Stomach smooth muscle (tissue), 2 donors: ENCODE results near the gene KLHL8.

ENCODE experiments used
- H3K27ac ChIP-seq: one replicate; pipeline ENCODE4 v1.7.0; 2013; ENCODE audit warnings: mild to moderate bottlenecking, low read length, inconsistent platforms
- H3K27me3 ChIP-seq, 2 donors: one replicate each; pipeline ENCODE4 v1.7.0; 2013; ENCODE audit warnings: low read length in 2 of 2; ENCODE audit not compliant: insufficient read depth in 2 of 2, control insufficient read depth in 1 of 2
- H3K36me3 ChIP-seq, 2 donors: one replicate each; pipeline ENCODE4 v1.7.0; 2013; ENCODE audit warnings: low read length in 2 of 2; ENCODE audit not compliant: control insufficient read depth in 2 of 2, insufficient read depth in 2 of 2
- H3K4me1 ChIP-seq: one replicate; pipeline ENCODE4 v1.7.0; 2013; ENCODE audit warnings: low read length; ENCODE audit not compliant: control insufficient read depth, insufficient read depth
- H3K4me3 ChIP-seq, 2 donors: one replicate each; pipeline ENCODE4 v1.7.0; 2013; ENCODE audit warnings: low read length in 2 of 2
- H3K9ac ChIP-seq, 2 donors: one replicate each; pipeline ENCODE4 v1.7.0; 2013; ENCODE audit warnings: low read length in 2 of 2, mild to moderate bottlenecking in 1 of 2
- H3K9me3 ChIP-seq, 2 donors: one replicate each; pipeline ENCODE4 v1.7.0; 2013; ENCODE audit warnings: low read length in 2 of 2; ENCODE audit not compliant: control insufficient read depth in 2 of 2
- donor health status: healthy.
- donor health status: Pancreatic carcinoma.

The KLHL8 gene

GRCh38 chr4:87179751-87180150 lies 40.7 kb downstream of the KLHL8 start:
- Histone ChIP-seq H3K4me3 (no peak overlapping the region), H3K4me1 (no peaks in the 10 kb centered on the region)

GRCh38 chr4:87174672-87175071 lies 45.7 kb downstream of the KLHL8 start:
- H3K9ac ChIP-seq = no peak overlapping the region
- H3K27me3 ChIP-seq = no peaks in the 10 kb centered on the region
- no peaks in the 10 kb centered on the region for H3K36me3 ChIP-seq
- no peaks in the 10 kb centered on the region for H3K4me1 ChIP-seq
- no peaks in the 10 kb centered on the region for H3K9me3 ChIP-seq
- no peak overlapping the region for H3K27ac ChIP-seq
- no peak overlapping the region for H3K4me3 ChIP-seq

More at GRCh38 chr4:87179751-87180150, 40.7 kb downstream of the KLHL8 start:
- no peaks in the 10 kb centered on the region for H3K27me3 ChIP-seq
- H3K9ac ChIP-seq = no peak overlapping the region
- no peaks in the 10 kb centered on the region for H3K9me3 ChIP-seq
- no peak overlapping the region for H3K27ac ChIP-seq
- H3K36me3 ChIP-seq = no peaks in the 10 kb centered on the region

GRCh38 chr4:87171944-87172343 lies 48.5 kb downstream of the KLHL8 start:
- Histone ChIP-seq H3K4me1 (no peaks in the 10 kb centered on the region), H3K9ac (no peak overlapping the region), H3K27ac (no peak overlapping the region), H3K27me3 (no peaks in the 10 kb centered on the region), H3K4me3 (no peak overlapping the region), H3K9me3 (no peaks in the 10 kb centered on the region), H3K36me3 (peaks cover 0 to 3% of the 10 kb centered on the region in 2 donors)

- Histone ChIP-seq H3K9ac (no peak overlapping the region), H3K9me3 (no peaks in the 10 kb centered on the region), H3K36me3 (peaks cover 3 to 4% of the 10 kb centered on the region in 2 donors), H3K27ac (no peak overlapping the region), H3K4me1 (no peaks in the 10 kb centered on the region), H3K4me3 (no peak overlapping the region), H3K27me3 (no peaks in the 10 kb centered on the region)
Measured at GRCh38 chr4:87166296-87166854, 54.0 kb downstream of the KLHL8 start.

- Histone ChIP-seq H3K36me3 (peaks cover 3 to 4% of the 10 kb centered on the region in 2 donors), H3K4me3 (no peak overlapping the region), H3K9ac (no peak overlapping the region), H3K27ac (no peak overlapping the region), H3K9me3 (no peaks in the 10 kb centered on the region), H3K4me1 (no peaks in the 10 kb centered on the region), H3K27me3 (no peaks in the 10 kb centered on the region)
Measured at GRCh38 chr4:87165892-87166291, 54.5 kb downstream of the KLHL8 start.

GRCh38 chr4:87153078-87153870 lies 67.1 kb downstream of the KLHL8 start:
- no peak overlapping the region for H3K9ac ChIP-seq
- no peak overlapping the region for H3K27ac ChIP-seq
- no peaks in the 10 kb centered on the region for H3K4me1 ChIP-seq
- H3K9me3 ChIP-seq = no peaks in the 10 kb centered on the region
- no peaks in the 10 kb centered on the region for H3K36me3 ChIP-seq
- H3K4me3 ChIP-seq = no peak overlapping the region
- H3K27me3 ChIP-seq = no peaks in the 10 kb centered on the region

- Histone ChIP-seq H3K27me3 (no peaks in the 10 kb centered on the region), H3K4me3 (no peak overlapping the region), H3K27ac (no peak overlapping the region), H3K9me3 (no peaks in the 10 kb centered on the region), H3K36me3 (no peaks in the 10 kb centered on the region), H3K9ac (no peak overlapping the region), H3K4me1 (no peaks in the 10 kb centered on the region)
Measured at GRCh38 chr4:87152310-87153041, 67.9 kb downstream of the KLHL8 start.

- H3K36me3 ChIP-seq = no peaks in the 10 kb centered on the region
- H3K4me3 ChIP-seq = no peak overlapping the region
- H3K27ac ChIP-seq = no peak overlapping the region
- H3K27me3 ChIP-seq = no peaks in the 10 kb centered on the region
- H3K9me3 ChIP-seq = no peaks in the 10 kb centered on the region
- no peak overlapping the region for H3K9ac ChIP-seq
- H3K4me1 ChIP-seq = no peaks in the 10 kb centered on the region
Measured at GRCh38 chr4:87151730-87152129, 68.7 kb downstream of the KLHL8 start.

- Histone ChIP-seq H3K27ac (no peak overlapping the region), H3K27me3 (no peaks in the 10 kb centered on the region), H3K36me3 (no peaks in the 10 kb centered on the region), H3K9ac (no peak overlapping the region), H3K4me3 (no peak overlapping the region), H3K9me3 (no peaks in the 10 kb centered on the region), H3K4me1 (no peaks in the 10 kb centered on the region)
Measured at GRCh38 chr4:87150498-87151261, 69.7 kb downstream of the KLHL8 start.

- Histone ChIP-seq H3K36me3 (peaks cover 0 to 7% of the 10 kb centered on the region in 2 donors), H3K27ac (no peak overlapping the region), H3K4me3 (no peak overlapping the region), H3K4me1 (no peaks in the 10 kb centered on the region), H3K27me3 (no peaks in the 10 kb centered on the region), H3K9ac (no peak overlapping the region), H3K9me3 (no peaks in the 10 kb centered on the region)
Measured at GRCh38 chr4:87147116-87147515, 73.3 kb downstream of the KLHL8 start.
